C1 segment of cervical spinal cord (tissue), 14 donors: ENCODE results near the gene EPN2.

Source experiments
- DNase-seq, 14 donors: peaks; one replicate each; lab custom pipeline; 2025; lab: John Stamatoyannopoulos, UW

The EPN2 gene

GRCh38 chr17:19291646-19292376, 54.6 kb downstream of the EPN2 start:
- DNase-seq = no peak

GRCh38 chr17:19292377-19292711, 55.2 kb downstream of the EPN2 start:
- no peak for DNase-seq

- DNase-seq = no peak
These were observed 57.3 kb downstream of the EPN2 start for GRCh38 chr17:19294443-19294842.

- DNase-seq = no peak
These were observed 58.4 kb downstream of the EPN2 start for GRCh38 chr17:19295473-19296135.

- DNase-seq = no peak
These were observed 59.9 kb downstream of the EPN2 start for GRCh38 chr17:19296786-19297778.

- DNase-seq = no peak
These were observed 61.5 kb downstream of the EPN2 start for GRCh38 chr17:19298569-19299213.

GRCh38 chr17:19299214-19299747, 62.1 kb downstream of the EPN2 start:
- no peak for DNase-seq

GRCh38 chr17:19299866-19300265, 62.7 kb downstream of the EPN2 start:
- no peak for DNase-seq

GRCh38 chr17:19301274-19301951, 64.2 kb downstream of the EPN2 start:
- DNase-seq = no peak

- DNase-seq = no peak
These were observed 64.8 kb downstream of the EPN2 start for GRCh38 chr17:19301973-19302372.

- no peak for DNase-seq
These were observed 65.7 kb downstream of the EPN2 start for GRCh38 chr17:19302791-19303331.

GRCh38 chr17:19303367-19303776, 66.2 kb downstream of the EPN2 start:
- DNase-seq = no peak

- peak in 7 of 14 donors; percentile 30 to 62 (median 43) for DNase-seq
These were observed 67.0 kb downstream of the EPN2 start for GRCh38 chr17:19304209-19304608.

GRCh38 chr17:19304751-19305150, 67.6 kb downstream of the EPN2 start:
- DNase-seq = no peak

- no peak for DNase-seq
These were observed 68.1 kb downstream of the EPN2 start for GRCh38 chr17:19305256-19305655.

- no peak for DNase-seq
These were observed 68.6 kb downstream of the EPN2 start for GRCh38 chr17:19305761-19306159.

- peak in 12 of 14 donors; percentile 37 to 89 (median 82) for DNase-seq
These were observed 69.3 kb downstream of the EPN2 start for GRCh38 chr17:19306160-19307111.

GRCh38 chr17:19307521-19307920, 70.4 kb downstream of the EPN2 start:
- DNase-seq = no peak

- no peak for DNase-seq
These were observed 71.2 kb downstream of the EPN2 start for GRCh38 chr17:19308398-19308797.
